ENCODE results near the gene TPRG1.

TPRG1 gene

GRCh38 chr3:189276444-189277219 lies 104.9 kb downstream of the TPRG1 start:
- DNase-seq (ENCODE audit: low read depth in 1 of 2, low spot score in 1 of 2): peak; percentile 76 to 87
- peak overlapping the region; percentile 64 for H3K27ac ChIP-seq (replicated peaks)

GRCh38 chr3:189277711-189278110 lies 105.9 kb downstream of the TPRG1 start:
- H3K4me3 ChIP-seq (replicated peaks; ENCODE audit: insufficient read depth, low read length): no peak overlapping the region
- H3K27me3 ChIP-seq (ENCODE audit: insufficient read depth, poor library complexity, severe bottlenecking): no peaks in the 10 kb centered on the region
- H3K27ac ChIP-seq (replicated peaks): no peak overlapping the region
- DNase-seq (ENCODE audit: low read depth in 1 of 2, low spot score in 1 of 2): peak in 1 of 2 experiments; percentile 27
- TF ChIP-seq GABPA (IDR thresholded peaks at IDR 0.05; ENCODE audit: low read depth): no peak
- TF ChIP-seq SPI1 (IDR thresholded peaks at IDR 0.05; ENCODE audit: borderline replicate concordance, low read depth): peak; percentile 83; the same call in 1 of the 2 replicates

More at GRCh38 chr3:189276444-189277219, 104.9 kb downstream of the TPRG1 start:
- H3K4me3 ChIP-seq (replicated peaks; ENCODE audit: insufficient read depth, low read length): no peak overlapping the region
- TF ChIP-seq REST (IDR thresholded peaks at IDR 0.05; ENCODE audit: insufficient replicate concordance, low read depth) (no peak), GABPA (IDR thresholded peaks at IDR 0.05; ENCODE audit: low read depth) (no peak), POLR2AphosphoS5 (IDR thresholded peaks at IDR 0.05; ENCODE audit: low read depth) (peak; percentile 51; the same call in 1 of the 2 replicates)
- H3K27me3 ChIP-seq (ENCODE audit: insufficient read depth, poor library complexity, severe bottlenecking): no peaks in the 10 kb centered on the region

- H3K27ac ChIP-seq (replicated peaks): no peak overlapping the region
- TF ChIP-seq CTCF (IDR thresholded peaks at IDR 0.05; ENCODE audit: insufficient read depth, low read length): no peak
- TF ChIP-seq REST (IDR thresholded peaks at IDR 0.05; ENCODE audit: insufficient replicate concordance, low read depth): no peak
- no peaks in the 10 kb centered on the region for H3K27me3 ChIP-seq (ENCODE audit: insufficient read depth, poor library complexity, severe bottlenecking)
- no peak for DNase-seq (ENCODE audit: low read depth in 1 of 2, low spot score in 1 of 2)
- no peak overlapping the region for H3K4me3 ChIP-seq (replicated peaks; ENCODE audit: insufficient read depth, low read length)
Measured at GRCh38 chr3:189278221-189278620, 106.5 kb downstream of the TPRG1 start.

- no peak for TF ChIP-seq POLR2AphosphoS5 (IDR thresholded peaks at IDR 0.05; ENCODE audit: low read depth)
- no peak for TF ChIP-seq REST (IDR thresholded peaks at IDR 0.05; ENCODE audit: insufficient replicate concordance, low read depth)
- TF ChIP-seq GABPA (IDR thresholded peaks at IDR 0.05; ENCODE audit: low read depth): no peak
- TF ChIP-seq CTCF (IDR thresholded peaks at IDR 0.05; ENCODE audit: insufficient read depth, low read length): no peak
- TF ChIP-seq SPI1 (IDR thresholded peaks at IDR 0.05; ENCODE audit: borderline replicate concordance, low read depth): no peak
- Histone ChIP-seq H3K4me3 (replicated peaks; ENCODE audit: insufficient read depth, low read length) (no peak overlapping the region), H3K27me3 (ENCODE audit: insufficient read depth, poor library complexity, severe bottlenecking) (no peaks in the 10 kb centered on the region), H3K27ac (replicated peaks) (no peak overlapping the region)
- no peak for DNase-seq (ENCODE audit: low read depth in 1 of 2, low spot score in 1 of 2)
Measured at GRCh38 chr3:189282189-189282588, 110.4 kb downstream of the TPRG1 start.
